ENCODE data around the gene LRRC46.

DNA sequence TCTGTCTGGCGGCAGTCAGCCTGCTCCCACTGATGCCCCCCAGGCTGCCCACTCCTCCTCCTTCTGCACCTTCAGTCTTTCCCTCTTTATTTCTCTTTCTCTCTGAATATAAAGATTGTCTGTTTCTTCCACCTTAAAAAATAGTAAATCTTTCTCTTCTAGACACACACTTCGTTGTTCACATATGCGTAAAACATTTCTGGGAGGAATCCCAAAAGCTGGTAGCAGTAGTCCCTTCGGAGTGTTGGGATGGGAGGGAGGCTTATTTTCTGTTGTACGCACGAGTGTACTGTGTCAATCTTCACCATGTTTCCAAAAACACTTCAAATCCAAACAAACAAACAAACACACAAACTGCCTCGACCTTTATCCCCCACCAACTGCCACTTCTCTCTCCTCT is 19.8 kb upstream of the LRRC46 start:
- TF ChIP-seq, protein P1, sequence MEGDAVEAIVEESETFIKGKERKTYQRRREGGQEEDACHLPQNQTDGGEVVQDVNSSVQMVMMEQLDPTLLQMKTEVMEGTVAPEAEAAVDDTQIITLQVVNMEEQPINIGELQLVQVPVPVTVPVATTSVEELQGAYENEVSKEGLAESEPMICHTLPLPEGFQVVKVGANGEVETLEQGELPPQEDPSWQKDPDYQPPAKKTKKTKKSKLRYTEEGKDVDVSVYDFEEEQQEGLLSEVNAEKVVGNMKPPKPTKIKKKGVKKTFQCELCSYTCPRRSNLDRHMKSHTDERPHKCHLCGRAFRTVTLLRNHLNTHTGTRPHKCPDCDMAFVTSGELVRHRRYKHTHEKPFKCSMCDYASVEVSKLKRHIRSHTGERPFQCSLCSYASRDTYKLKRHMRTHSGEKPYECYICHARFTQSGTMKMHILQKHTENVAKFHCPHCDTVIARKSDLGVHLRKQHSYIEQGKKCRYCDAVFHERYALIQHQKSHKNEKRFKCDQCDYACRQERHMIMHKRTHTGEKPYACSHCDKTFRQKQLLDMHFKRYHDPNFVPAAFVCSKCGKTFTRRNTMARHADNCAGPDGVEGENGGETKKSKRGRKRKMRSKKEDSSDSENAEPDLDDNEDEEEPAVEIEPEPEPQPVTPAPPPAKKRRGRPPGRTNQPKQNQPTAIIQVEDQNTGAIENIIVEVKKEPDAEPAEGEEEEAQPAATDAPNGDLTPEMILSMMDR (IDR thresholded peaks at IDR 0.05; ENCODE audit: low read length) = no peak
- TF ChIP-seq EZH2 (optimal IDR thresholded peaks at IDR 0.05; ENCODE audit: low read depth, low read length) = no peak

All from MM.1S (cell line).